Tibial nerve (tissue), 4 donors: ENCODE results near the gene HPSE2.

ENCODE experiments used
- EP300 ChIP-seq, 2 donors: sonication (generic); formaldehyde crosslinking; IDR thresholded peaks; one replicate each; pipeline ENCODE4 v1.6.1; 2017; ENCODE audit warnings: antibody characterized with exemption in 2 of 2, mild to moderate bottlenecking in 1 of 2
- POLR2A ChIP-seq, 2 donors: fragments of 450-650 bp; IDR thresholded peaks; one replicate each; pipeline ENCODE4 v1.6.1; 2017; ENCODE audit warnings: antibody characterized with exemption in 2 of 2, mild to moderate bottlenecking in 2 of 2, moderate library complexity in 2 of 2
- TF ChIP-seq, protein P1 (sequence below), 5 experiments: fragments of 200-600 bp in 3 of 5; fragments of 450-650 bp in 2 of 5; sonication (generic) in 3 of 5; IDR thresholded peaks; one replicate each; pipeline ENCODE4 v1.5.1; 2016 to 2019; ENCODE audit warnings: antibody characterized with exemption in 5 of 5, mild to moderate bottlenecking in 3 of 5, moderate library complexity in 2 of 5

DNA sequence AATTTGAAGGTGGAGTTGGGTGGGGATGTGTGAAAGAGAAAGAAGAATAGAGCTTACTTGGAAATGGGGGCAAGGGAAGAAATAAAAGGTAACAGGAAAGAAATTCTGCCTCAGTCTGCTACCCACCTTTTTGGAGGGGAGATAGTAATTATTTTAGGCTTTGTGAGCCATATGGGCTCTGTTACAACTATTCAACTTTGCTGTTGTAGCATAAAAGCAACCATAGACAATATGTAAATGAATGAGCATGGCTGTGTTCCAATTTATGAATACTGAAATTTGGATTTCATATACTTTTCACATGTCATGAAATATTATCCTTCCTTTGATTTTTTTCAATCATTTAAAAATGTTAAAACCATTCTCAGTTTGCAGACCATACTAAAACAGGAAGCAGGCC lies 176.9 kb downstream of the HPSE2 start:
- TF ChIP-seq, protein P1, sequence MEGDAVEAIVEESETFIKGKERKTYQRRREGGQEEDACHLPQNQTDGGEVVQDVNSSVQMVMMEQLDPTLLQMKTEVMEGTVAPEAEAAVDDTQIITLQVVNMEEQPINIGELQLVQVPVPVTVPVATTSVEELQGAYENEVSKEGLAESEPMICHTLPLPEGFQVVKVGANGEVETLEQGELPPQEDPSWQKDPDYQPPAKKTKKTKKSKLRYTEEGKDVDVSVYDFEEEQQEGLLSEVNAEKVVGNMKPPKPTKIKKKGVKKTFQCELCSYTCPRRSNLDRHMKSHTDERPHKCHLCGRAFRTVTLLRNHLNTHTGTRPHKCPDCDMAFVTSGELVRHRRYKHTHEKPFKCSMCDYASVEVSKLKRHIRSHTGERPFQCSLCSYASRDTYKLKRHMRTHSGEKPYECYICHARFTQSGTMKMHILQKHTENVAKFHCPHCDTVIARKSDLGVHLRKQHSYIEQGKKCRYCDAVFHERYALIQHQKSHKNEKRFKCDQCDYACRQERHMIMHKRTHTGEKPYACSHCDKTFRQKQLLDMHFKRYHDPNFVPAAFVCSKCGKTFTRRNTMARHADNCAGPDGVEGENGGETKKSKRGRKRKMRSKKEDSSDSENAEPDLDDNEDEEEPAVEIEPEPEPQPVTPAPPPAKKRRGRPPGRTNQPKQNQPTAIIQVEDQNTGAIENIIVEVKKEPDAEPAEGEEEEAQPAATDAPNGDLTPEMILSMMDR (IDR thresholded peaks at IDR 0.05): no peak
- TF ChIP-seq POLR2A (IDR thresholded peaks at IDR 0.05) (no peak), EP300 (IDR thresholded peaks at IDR 0.05) (no peak)
